ENCODE measurements around the gene TATDN3.
"Not testable (repeated sequence)": the region's sequence is repeated elsewhere in the genome, so short reads cannot be mapped to it uniquely, and the experiment has no call there.

GRCh38 chr1:212766825-212767224, 24.9 kb upstream of the TATDN3 start:
- not testable (repeated sequence) for TF ChIP-seq POLR2A, CTCF (IDR thresholded peaks at IDR 0.05)
